SK-N-SH (cell line): ENCODE results near the gene TUT1.
A peak's percentile ranks its signal among the peaks of the same experiment; 100 is the strongest.

Experiments used
- CTCF ChIP-seq: fragments of 200-600 bp; sonication (generic); IDR thresholded peaks from 2 replicates; pipeline ENCODE4 v1.6.1; 2017; ENCODE audit warnings: antibody characterized with exemption, mild to moderate bottlenecking, moderate library complexity
- EP300 ChIP-seq, 2 experiments: IDR thresholded peaks; 2 replicates each; pipeline versions ENCODE4 v1.4.0 to v1.6.1; 2012; ENCODE audit warnings: borderline replicate concordance in 1 of 2, low read depth in 1 of 2, low read length in 1 of 2
- NFIC ChIP-seq: IDR thresholded peaks from 2 replicates; pipeline ENCODE4 v1.4.0; 2012; ENCODE audit warnings: borderline replicate concordance
- POLR2AphosphoS5 ChIP-seq: IDR thresholded peaks from 2 replicates; pipeline ENCODE4 v1.6.1; 2012; ENCODE audit warnings: low read depth, low read length
- RAD21 ChIP-seq: IDR thresholded peaks from 2 replicates; pipeline ENCODE4 v1.6.1; 2012; ENCODE audit warnings: mild to moderate bottlenecking, low read length
- SIN3A ChIP-seq: IDR thresholded peaks from 2 replicates; pipeline ENCODE4 v1.6.1; 2012; ENCODE audit warnings: low read depth, mild to moderate bottlenecking, low read length, moderate library complexity, borderline replicate concordance
- YY1 ChIP-seq: IDR thresholded peaks from 2 replicates; pipeline ENCODE4 v1.4.0; 2012; ENCODE audit warnings: low read depth, mild to moderate bottlenecking

DNA sequence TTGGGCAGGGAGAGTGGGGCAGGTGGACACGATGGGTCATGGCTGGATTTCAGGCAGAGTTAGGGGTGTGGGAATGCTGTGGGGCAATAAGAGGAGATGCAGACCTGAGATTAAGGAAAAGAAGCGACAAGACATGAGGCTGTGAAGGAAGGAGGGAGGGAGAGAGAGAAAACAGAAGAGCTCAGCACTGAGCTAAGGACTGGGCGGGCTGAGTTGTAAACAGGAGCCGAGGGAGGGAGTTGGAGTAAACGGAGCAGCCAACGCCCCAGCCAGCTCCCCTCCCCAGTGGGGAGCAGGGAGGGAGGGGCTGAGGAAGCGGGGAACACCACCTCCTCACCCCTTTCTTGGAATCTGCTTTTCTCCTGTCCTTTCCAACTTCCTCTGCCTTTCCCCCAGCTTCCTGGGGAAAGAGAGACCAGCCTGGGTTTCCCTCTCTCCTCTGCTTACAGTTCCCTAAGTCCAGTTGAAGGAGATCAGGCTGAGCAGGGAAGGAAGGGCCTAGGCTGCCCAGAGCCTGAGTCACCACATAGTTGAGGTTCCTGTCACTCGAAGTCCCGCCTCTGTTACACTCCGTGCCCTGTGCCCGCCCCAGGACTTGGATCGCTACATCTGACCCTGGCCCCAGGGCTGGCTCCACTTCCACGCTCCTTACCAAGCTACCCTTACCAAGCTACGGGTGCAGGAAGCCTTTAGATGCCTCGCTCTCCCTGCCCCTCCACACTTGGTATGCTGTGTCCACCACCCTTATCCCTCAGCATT is 38.1 kb downstream of the TUT1 start:
- TF ChIP-seq CTCF, result no peak
- TF ChIP-seq EP300 (IDR thresholded peaks at IDR 0.05; ENCODE audit: borderline replicate concordance in 1 of 2, low read depth in 1 of 2, low read length in 1 of 2), result peak in 1 of 2 experiments; percentile 91; a peak in 2 of 4 replicates
- TF ChIP-seq SIN3A, result 0 out of 2 replicates have a peak, but pooled peaks have one; percentile 79
- no peak for TF ChIP-seq RAD21
- peak; percentile 64 for TF ChIP-seq POLR2AphosphoS5
- 0 out of 2 replicates have a peak, but pooled peaks have one; percentile 8 for TF ChIP-seq YY1
- TF ChIP-seq NFIC, result no peak; the same call in none of the 2 replicates
